Astrocyte (in vitro differentiated cells and primary cell): ENCODE results near the gene MEAF6.

Source experiments
- CTCF ChIP-seq: IDR thresholded peaks from 2 replicates; pipeline ENCODE4 v1.5.1; 2011; ENCODE audit warnings: low read depth, mild to moderate bottlenecking, inconsistent platforms, low read length, moderate library complexity; ENCODE audit not compliant: insufficient read depth
- EZH2 ChIP-seq: IDR thresholded peaks from 2 replicates; pipeline ENCODE4 v1.6.1; 2012; ENCODE audit warnings: mild to moderate bottlenecking, low read length, inconsistent platforms; ENCODE audit not compliant: insufficient read depth

GRCh38 chr1:37558411-37558810, 43.8 kb upstream of the MEAF6 start:
- TF ChIP-seq CTCF (no peak), EZH2 (no peak)
